Panc1 (cell line): Measurements from ENCODE around the gene ADAMTS18.

Experiments
- CTCF ChIP-seq: fragments of 450-650 bp; IDR thresholded peaks from 2 replicates; pipeline ENCODE4 v1.5.1; 2017; ENCODE audit warnings: mild to moderate bottlenecking
- POLR2AphosphoS5 ChIP-seq: IDR thresholded peaks from 2 replicates; pipeline ENCODE4 v1.6.1; 2012; ENCODE audit warnings: mild to moderate bottlenecking, low read depth, low read length, moderate library complexity
- SIN3A ChIP-seq: IDR thresholded peaks from 2 replicates; pipeline ENCODE4 v1.6.1; 2012; ENCODE audit warnings: low read depth, mild to moderate bottlenecking, low read length, moderate library complexity, borderline replicate concordance; ENCODE audit not compliant: insufficient read depth

- TF ChIP-seq CTCF (no peak), POLR2AphosphoS5 (no peak), SIN3A (no peak)
Measured at GRCh38 chr16:77277571-77277970, 157.3 kb downstream of the ADAMTS18 start.
